Lung (tissue), 12 donors: Measurements from ENCODE around the gene DNAJB6. TPM values are rescaled to one million over a fixed set of nuclear protein-coding genes. Genes with fewer than 3 reads are reported as not detected.

Source experiments
- ATAC-seq: fragments of 200-7000 bp; cut with Tn5 transposase; one replicate; pipeline ENCODE4 v1.9.1; 2020; ENCODE audit warnings: moderate number of reproducible peaks; ENCODE audit not compliant: insufficient read depth, low FRiP score
- DNase-seq, 3 donors: peaks; one replicate each; pipeline ENCODE4 v3.0.0-alpha.2; 2013 to 2017
- H3K27ac ChIP-seq, 2 donors: one replicate each; pipeline ENCODE4 v1.5.1; 2013; ENCODE audit warnings: mild to moderate bottlenecking in 2 of 2, moderate library complexity in 2 of 2, control low read depth in 1 of 2, inconsistent platforms in 1 of 2, low read depth in 1 of 2, low read length in 1 of 2
- H3K27me3 ChIP-seq, 3 donors: one replicate each; pipeline ENCODE4 v1.5.1; 2013; ENCODE audit warnings: low read length in 2 of 3; ENCODE audit not compliant: control insufficient read depth in 3 of 3, insufficient read depth in 3 of 3
- H3K36me3 ChIP-seq, 4 donors: one replicate each; pipeline ENCODE4 v1.5.1; 2013; ENCODE audit warnings: low read length in 4 of 4, mild to moderate bottlenecking in 1 of 4, moderate library complexity in 1 of 4; ENCODE audit not compliant: control insufficient read depth in 4 of 4, insufficient read depth in 4 of 4
- H3K4me1 ChIP-seq, 5 donors: one replicate each; pipeline ENCODE4 v1.5.1; 2013; ENCODE audit warnings: low read length in 5 of 5, mild to moderate bottlenecking in 2 of 5, moderate library complexity in 1 of 5; ENCODE audit not compliant: control insufficient read depth in 5 of 5, insufficient read depth in 5 of 5
- H3K4me3 ChIP-seq: one replicate; pipeline ENCODE4 v1.5.1; 2013; ENCODE audit warnings: mild to moderate bottlenecking, control low read depth, moderate library complexity
- H3K9ac ChIP-seq, 2 donors: one replicate each; pipeline ENCODE4 v1.5.1; 2013; ENCODE audit warnings: low read length in 2 of 2, control low read depth in 1 of 2; ENCODE audit not compliant: insufficient read depth in 1 of 2
- H3K9me3 ChIP-seq, 4 donors: one replicate each; pipeline ENCODE4 v1.5.1; 2013; ENCODE audit warnings: low read length in 3 of 4, mild to moderate bottlenecking in 1 of 4, moderate library complexity in 1 of 4; ENCODE audit not compliant: control insufficient read depth in 4 of 4, insufficient read depth in 3 of 4
- CTCF ChIP-seq: IDR thresholded peaks from 2 replicates; pipeline ENCODE4 v1.5.1; 2012; ENCODE audit warnings: mild to moderate bottlenecking; ENCODE audit errors: control extremely low read depth, extremely low read depth
- WGBS, 2 donors: extraction: QIAGEN DNeasy Blood & Tissue Kit; methylation state at CpG; one replicate each; pipeline ENCODE4 v1.1.7; 2013; 5-methylcytosine and 5-hydroxymethylcytosine counted together
- polyA plus RNA-seq, 2 donors: library from polyadenylated mRNA; stranded (reverse); fragments of 200-250 nt; gene quantifications; one replicate each; pipeline ENCODE4 v1.2.1, GENCODE V29; 2013
- total RNA-seq, 2 donors: library from RNA; depleted of rRNA in 1 of 2; stranded (reverse); fragments of >200 nt in 1 of 2; gene quantifications; one replicate each; pipeline ENCODE4 v1.2.1, GENCODE V29; 2014 to 2021
- donor health status: control.
- donor health status: control.
- donor health status: Bipolar disorder and iron deficiency.
- donor health status: healthy.
- donor health status: DM: yes; HTN: yes; CAD: no.

Gene DNAJB6
- total and polyA plus RNA-seq, 4 donors = 58.1 to 117 (median 83.0) TPM

GRCh38 chr7:157460721-157461120, 123.9 kb downstream of the DNAJB6 start:
- ATAC-seq = no peak
- Histone ChIP-seq H3K9ac (no peak overlapping the region), H3K9me3 (peaks cover 0 to 6% (median 0%) of the 10 kb centered on the region in 4 donors), H3K36me3 (no peaks in the 10 kb centered on the region), H3K27ac (no peak overlapping the region), H3K4me3 (no peak overlapping the region), H3K27me3 (peaks cover 0 to 17% (median 16%) of the 10 kb centered on the region in 3 donors), H3K4me1 (no peaks in the 10 kb centered on the region)
- TF ChIP-seq CTCF = no peak
- 78 to 84% methylated on average over 11 of the region's 11 CpGs for WGBS, 2 donors
- DNase-seq = no peak

GRCh38 chr7:157461573-157462418, 125.0 kb downstream of the DNAJB6 start:
- TF ChIP-seq CTCF = no peak
- ATAC-seq (no peak), DNase-seq (no peak)
- Histone ChIP-seq H3K9me3 (peaks cover 0 to 6% (median 0%) of the 10 kb centered on the region in 4 donors), H3K36me3 (no peaks in the 10 kb centered on the region), H3K9ac (no peak overlapping the region), H3K27ac (no peak overlapping the region), H3K4me1 (no peaks in the 10 kb centered on the region), H3K27me3 (peaks cover 0 to 27% (median 27%) of the 10 kb centered on the region in 3 donors), H3K4me3 (no peak overlapping the region)
- 54 to 62% methylated on average over 12 of the region's 12 CpGs for WGBS, 2 donors

DNA sequence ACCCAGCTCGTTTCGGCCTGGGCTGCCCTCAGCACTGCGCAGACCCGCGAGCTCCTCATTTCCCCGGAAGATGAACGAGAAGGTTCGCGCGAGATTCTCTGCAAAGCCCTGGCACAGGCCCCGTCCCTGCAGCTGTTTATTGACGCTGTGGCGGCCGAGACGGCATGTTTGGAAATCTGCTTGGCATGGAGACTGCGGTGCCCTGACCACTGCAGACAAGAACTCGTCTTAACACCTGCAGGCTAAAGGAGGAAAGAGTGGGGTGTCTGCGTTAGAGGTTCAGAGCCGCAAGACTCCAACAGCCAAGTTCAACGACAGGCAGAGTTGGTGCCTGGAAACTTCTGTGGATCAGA, 125.6 kb downstream of the DNAJB6 start:
- TF ChIP-seq CTCF = no peak
- Histone ChIP-seq H3K4me3 (no peak overlapping the region), H3K9ac (no peak overlapping the region), H3K27me3 (peaks cover 0 to 31% (median 30%) of the 10 kb centered on the region in 3 donors), H3K27ac (no peak overlapping the region), H3K4me1 (no peaks in the 10 kb centered on the region), H3K9me3 (peaks cover 0 to 6% (median 0%) of the 10 kb centered on the region in 4 donors), H3K36me3 (no peaks in the 10 kb centered on the region)
- WGBS, 2 donors = 75 to 78% methylated on average over 20 of the region's 20 CpGs
- DNase-seq (no peak), ATAC-seq (no peak)
